Keratinocyte (primary cell): Measurements from ENCODE around the gene MAP4K2. TPM values are rescaled to one million over a fixed set of nuclear protein-coding genes. Genes with fewer than 3 reads are reported as not detected.
A peak's percentile ranks its signal among the peaks of the same experiment; 100 is the strongest.

ENCODE experiments used
- DNase-seq: peaks from one replicate; pipeline ENCODE4 v3.0.0-alpha.2; 2011; ENCODE audit warnings: low read depth, missing footprints, low spot score
- FAIRE-seq: peaks from 2 replicates; lab custom pipeline; 2011; peaks lifted over from hg19 to GRCh38; lab: Jason Lieb, UNC
- H2AFZ ChIP-seq: 2 replicates; pipeline ENCODE4 v1.6.0; 2012; ENCODE audit warnings: low read length, control low read depth, inconsistent platforms; ENCODE audit not compliant: control insufficient read depth
- H3K27ac ChIP-seq: 2 replicates; pipeline ENCODE4 v1.5.1; 2011; ENCODE audit warnings: low read length; ENCODE audit not compliant: control insufficient read depth, insufficient read depth
- H3K27me3 ChIP-seq: 3 replicates; pipeline ENCODE4 v1.6.0; 2011; ENCODE audit warnings: low read length; ENCODE audit not compliant: control insufficient read depth, insufficient read depth; ENCODE audit errors: extremely low read depth
- H3K36me3 ChIP-seq, 2 experiments: 2 replicates in 1 of 2; 3 replicates in 1 of 2; pipeline ENCODE4 v1.5.1; 2011; ENCODE audit warnings: low read length in 2 of 2, mild to moderate bottlenecking in 1 of 2; ENCODE audit not compliant: control insufficient read depth in 2 of 2, insufficient read depth in 2 of 2; ENCODE audit errors: extremely low read depth in 1 of 2
- H3K4me1 ChIP-seq: 3 replicates; pipeline ENCODE4 v1.5.1; 2011; ENCODE audit warnings: low read length; ENCODE audit not compliant: control insufficient read depth, insufficient read depth; ENCODE audit errors: extremely low read depth
- H3K4me2 ChIP-seq: 3 replicates; pipeline ENCODE4 v1.6.0; 2011; ENCODE audit warnings: low read depth, low read length; ENCODE audit not compliant: control insufficient read depth, insufficient read depth; ENCODE audit errors: extremely low read depth
- H3K4me3 ChIP-seq, 3 experiments: fragments of 200-600 bp in 1 of 3; sonication (generic) in 1 of 3; 2 replicates in 2 of 3; 3 replicates in 1 of 3; pipeline ENCODE4 v1.5.1; 2011 to 2016; ENCODE audit warnings: low read length in 3 of 3, mild to moderate bottlenecking in 3 of 3, control low read depth in 2 of 3, inconsistent platforms in 1 of 3, low read depth in 1 of 3, mixed read lengths in 1 of 3, mixed run types in 1 of 3, moderate library complexity in 1 of 3; ENCODE audit not compliant: control insufficient read depth in 2 of 3, insufficient read depth in 2 of 3; ENCODE audit errors: extremely low read depth in 1 of 3
- H3K79me2 ChIP-seq: 2 replicates; pipeline ENCODE4 v1.6.0; 2012; ENCODE audit warnings: low read length; ENCODE audit not compliant: control insufficient read depth, insufficient read depth
- H3K9ac ChIP-seq: 3 replicates; pipeline ENCODE4 v1.6.0; 2011; ENCODE audit warnings: low read length; ENCODE audit not compliant: control insufficient read depth, insufficient read depth; ENCODE audit errors: extremely low read depth
- H3K9me1 ChIP-seq: 3 replicates; pipeline ENCODE4 v1.6.0; 2011; ENCODE audit warnings: low read length; ENCODE audit not compliant: control insufficient read depth, insufficient read depth; ENCODE audit errors: extremely low read depth
- H3K9me3 ChIP-seq: 2 replicates; pipeline ENCODE4 v1.5.1; 2012; ENCODE audit warnings: low read depth, low read length; ENCODE audit not compliant: control insufficient read depth
- H4K20me1 ChIP-seq: 3 replicates; pipeline ENCODE4 v1.6.0; 2011; ENCODE audit warnings: low read length; ENCODE audit not compliant: control insufficient read depth, insufficient read depth; ENCODE audit errors: extremely low read depth
- EZH2 ChIP-seq: IDR thresholded peaks from one replicate; pipeline ENCODE4 v1.6.1; 2012; ENCODE audit warnings: inconsistent platforms, mild to moderate bottlenecking, low read length, moderate library complexity
- dilution Hi-C: fragments of 300-500 bp; cut with MboI; formaldehyde crosslinking; loops from one replicate; pipeline ENCODE4 v1.7.0; 2020; ENCODE audit warnings: low sequenced_read_pairs; ENCODE audit not compliant: extremely low pct_ligation_motif_present
- polyA plus RNA-seq, 5 experiments: library from polyadenylated mRNA; depleted of rRNA in 3 of 5; stranded (reverse) in 3 of 5; stranded (forward) in 1 of 5; unstranded in 1 of 5; fragments of >200 nt; gene quantifications; 1 replicate in 1 of 5; 2 replicates in 3 of 5; 3 replicates in 1 of 5; pipeline versions ENCODE4 v1.2.1 to v1.2.3, GENCODE V29; 2011 to 2012; ENCODE audit warnings: missing spikeins in 2 of 5, low read depth in 1 of 5, low replicate concordance in 1 of 5
- TF ChIP-seq, protein P1 (sequence below), 3 experiments: IDR thresholded peaks in 1 of 3; conservative IDR thresholded peaks in 1 of 3; optimal IDR thresholded peaks in 1 of 3; 2 replicates in 2 of 3; 3 replicates in 1 of 3; pipeline versions ENCODE3 to v1.5.1; 2011; ENCODE audit warnings: low read length in 3 of 3, mild to moderate bottlenecking in 3 of 3, moderate library complexity in 2 of 3, control low read depth in 1 of 3, inconsistent platforms in 1 of 3; ENCODE audit not compliant: insufficient read depth in 2 of 3; ENCODE audit errors: extremely low read depth in 1 of 3

MAP4K2 gene
- polyA plus RNA-seq, 1 donor (not counting 4 experiments of a cell fraction or from before 2014, with no cell fraction given), result 6.7 TPM

- FAIRE-seq (no peak), DNase-seq (no peak)
- peaks cover 39 to 63% of the 10 kb centered on the region in 2 experiments for H3K36me3 ChIP-seq
- H3K79me2 ChIP-seq, result peaks cover 21% of the 10 kb centered on the region
- peaks cover 24% of the 10 kb centered on the region for H3K4me1 ChIP-seq
- no peak overlapping the region for H3K4me2 ChIP-seq
- no peak overlapping the region for H3K4me3 ChIP-seq
- H4K20me1 ChIP-seq, result peaks cover 23% of the 10 kb centered on the region
- H3K27me3 ChIP-seq, result no peaks in the 10 kb centered on the region
- TF ChIP-seq EZH2, result no peak
- TF ChIP-seq, protein P1, sequence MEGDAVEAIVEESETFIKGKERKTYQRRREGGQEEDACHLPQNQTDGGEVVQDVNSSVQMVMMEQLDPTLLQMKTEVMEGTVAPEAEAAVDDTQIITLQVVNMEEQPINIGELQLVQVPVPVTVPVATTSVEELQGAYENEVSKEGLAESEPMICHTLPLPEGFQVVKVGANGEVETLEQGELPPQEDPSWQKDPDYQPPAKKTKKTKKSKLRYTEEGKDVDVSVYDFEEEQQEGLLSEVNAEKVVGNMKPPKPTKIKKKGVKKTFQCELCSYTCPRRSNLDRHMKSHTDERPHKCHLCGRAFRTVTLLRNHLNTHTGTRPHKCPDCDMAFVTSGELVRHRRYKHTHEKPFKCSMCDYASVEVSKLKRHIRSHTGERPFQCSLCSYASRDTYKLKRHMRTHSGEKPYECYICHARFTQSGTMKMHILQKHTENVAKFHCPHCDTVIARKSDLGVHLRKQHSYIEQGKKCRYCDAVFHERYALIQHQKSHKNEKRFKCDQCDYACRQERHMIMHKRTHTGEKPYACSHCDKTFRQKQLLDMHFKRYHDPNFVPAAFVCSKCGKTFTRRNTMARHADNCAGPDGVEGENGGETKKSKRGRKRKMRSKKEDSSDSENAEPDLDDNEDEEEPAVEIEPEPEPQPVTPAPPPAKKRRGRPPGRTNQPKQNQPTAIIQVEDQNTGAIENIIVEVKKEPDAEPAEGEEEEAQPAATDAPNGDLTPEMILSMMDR (optimal IDR thresholded peaks at IDR 0.05 in 1 of 3, IDR thresholded peaks at IDR 0.05 in 1 of 3, conservative IDR thresholded peaks at IDR 0.05 in 1 of 3; ENCODE audit: extremely low read depth in 1 of 3, insufficient read depth in 2 of 3, low read length in 3 of 3), result no peak
- peaks cover 3% of the 10 kb centered on the region for H3K9me1 ChIP-seq
- no peak overlapping the region for H3K27ac ChIP-seq
- H2AFZ ChIP-seq, result no peak overlapping the region
- no peaks in the 10 kb centered on the region for H3K9me3 ChIP-seq
- no peak overlapping the region for H3K9ac ChIP-seq
- dilution Hi-C loops, result no loop called here
Measured at GRCh38 chr11:64764040-64764611, 38.9 kb downstream of the MAP4K2 start.

GRCh38 chr11:64763526-64764039 is 39.4 kb downstream of the MAP4K2 start:
- Histone ChIP-seq H3K79me2 (peaks cover 17% of the 10 kb centered on the region), H3K36me3 (peaks cover 34 to 57% of the 10 kb centered on the region in 2 experiments), H4K20me1 (peaks cover 22% of the 10 kb centered on the region), H3K4me2 (peak overlapping the region; percentile 25), H3K9me1 (peaks cover 3% of the 10 kb centered on the region), H2AFZ (no peak overlapping the region), H3K27me3 (no peaks in the 10 kb centered on the region), H3K27ac (peak overlapping the region; percentile 40), H3K9me3 (no peaks in the 10 kb centered on the region), H3K4me3 (no peak overlapping the region), H3K4me1 (peaks cover 24% of the 10 kb centered on the region), H3K9ac (no peak overlapping the region)
- TF ChIP-seq, protein P1 (optimal IDR thresholded peaks at IDR 0.05 in 1 of 3, IDR thresholded peaks at IDR 0.05 in 1 of 3, conservative IDR thresholded peaks at IDR 0.05 in 1 of 3; ENCODE audit: extremely low read depth in 1 of 3, insufficient read depth in 2 of 3, low read length in 3 of 3), result no peak
- TF ChIP-seq EZH2, result no peak
- dilution Hi-C loops, result no loop called here
- FAIRE-seq (no peak), DNase-seq (no peak)
